ENCODE data around the gene ETS1. TPM values are rescaled to one million over a fixed set of nuclear protein-coding genes. Genes with fewer than 3 reads are reported as not detected.

Gene ETS1
- total RNA-seq, 1 experiment from 2014 or later, result 82.0 TPM

GRCh38 chr11:128428935-128429334 lies 158.4 kb downstream of the ETS1 start:
- BruUV-seq (replicated peaks), result no TSS peak
- POLR2A ChIA-PET, result interaction anchor here (0.7 kb wide), 1 partner anchor 62 kb away, joined by 3 read pairs; no protein-coding TSS in a partner anchor
- intact Hi-C loops (cut with micrococcal nuclease), result no loop called here
- CTCF ChIA-PET, result interaction anchor here (1.5 kb wide), 1 partner anchor 11 kb away, joined by 5 read pairs; no protein-coding TSS in a partner anchor
- Mint-ChIP-seq H3K4me1 (ENCODE audit: insufficient read depth, unreplicated experiment) (no peaks in the 10 kb centered on the region), H3K27ac (ENCODE audit: low read depth, unreplicated experiment) (no peak overlapping the region), H3K9me3 (ENCODE audit: unreplicated experiment) (no peaks in the 10 kb centered on the region), H3K4me3 (ENCODE audit: unreplicated experiment) (no peak overlapping the region), H3K27me3 (ENCODE audit: insufficient read depth, unreplicated experiment) (no peaks in the 10 kb centered on the region), H3K36me3 (ENCODE audit: insufficient read depth, unreplicated experiment) (no peaks in the 10 kb centered on the region)
- TF ChIP-seq CTCF (IDR thresholded peaks at IDR 0.05; ENCODE audit: unreplicated experiment), result no peak
- DNase-seq (ENCODE audit: unreplicated experiment), result no peak

- DNase-seq (ENCODE audit: unreplicated experiment), result no peak
- POLR2A ChIA-PET, result no interaction called here
- H3K27ac Mint-ChIP-seq (ENCODE audit: low read depth, unreplicated experiment), result no peak overlapping the region
- H3K27me3 Mint-ChIP-seq (ENCODE audit: insufficient read depth, unreplicated experiment), result no peaks in the 10 kb centered on the region
- no peak for TF ChIP-seq CTCF (IDR thresholded peaks at IDR 0.05; ENCODE audit: unreplicated experiment)
- H3K36me3 Mint-ChIP-seq (ENCODE audit: insufficient read depth, unreplicated experiment), result no peaks in the 10 kb centered on the region
- no peaks in the 10 kb centered on the region for H3K9me3 Mint-ChIP-seq (ENCODE audit: unreplicated experiment)
- H3K4me1 Mint-ChIP-seq (ENCODE audit: insufficient read depth, unreplicated experiment), result no peaks in the 10 kb centered on the region
- CTCF ChIA-PET, result interaction anchor here (0.6 to 1.2 kb wide), 3 partner anchors 16 to 482 kb away, joined by 3 to 4 read pairs (median 3); no protein-coding TSS in a partner anchor
- no TSS peak for BruUV-seq (replicated peaks)
- H3K4me3 Mint-ChIP-seq (ENCODE audit: unreplicated experiment), result no peak overlapping the region
- intact Hi-C loops (cut with micrococcal nuclease), result no loop called here
Measured at GRCh38 chr11:128424851-128425285, 162.5 kb downstream of the ETS1 start.

- no peak overlapping the region for H3K27ac Mint-ChIP-seq (ENCODE audit: low read depth, unreplicated experiment)
- ChIA-PET CTCF (interaction anchor here (1.2 kb wide), 1 partner anchor 15 kb away, joined by 3 read pairs; no protein-coding TSS in a partner anchor), POLR2A (no interaction called here)
- BruUV-seq (replicated peaks), result no TSS peak
- TF ChIP-seq CTCF (IDR thresholded peaks at IDR 0.05; ENCODE audit: unreplicated experiment), result no peak
- H3K9me3 Mint-ChIP-seq (ENCODE audit: unreplicated experiment), result no peaks in the 10 kb centered on the region
- intact Hi-C loops (cut with micrococcal nuclease), result no loop called here
- no peaks in the 10 kb centered on the region for H3K27me3 Mint-ChIP-seq (ENCODE audit: insufficient read depth, unreplicated experiment)
- H3K4me1 Mint-ChIP-seq (ENCODE audit: insufficient read depth, unreplicated experiment), result no peaks in the 10 kb centered on the region
- no peak overlapping the region for H3K4me3 Mint-ChIP-seq (ENCODE audit: unreplicated experiment)
- no peaks in the 10 kb centered on the region for H3K36me3 Mint-ChIP-seq (ENCODE audit: insufficient read depth, unreplicated experiment)
- no peak for DNase-seq (ENCODE audit: unreplicated experiment)
Measured at GRCh38 chr11:128424271-128424711, 163.1 kb downstream of the ETS1 start.

GRCh38 chr11:128422576-128423370 lies 164.6 kb downstream of the ETS1 start:
- H3K4me1 Mint-ChIP-seq (ENCODE audit: insufficient read depth, unreplicated experiment), result peaks cover under 1% of the 10 kb centered on the region
- ChIA-PET POLR2A (interaction anchor here (0.7 kb wide), 1 partner anchor 27 kb away, joined by 5 read pairs; no protein-coding TSS in a partner anchor), CTCF (interaction anchor here (0.6 to 1.6 kb wide), 3 partner anchors 9 to 208 kb away, joined by 3 to 6 read pairs (median 3); no protein-coding TSS in a partner anchor)
- no peak for DNase-seq (ENCODE audit: unreplicated experiment)
- no peak for TF ChIP-seq CTCF (IDR thresholded peaks at IDR 0.05; ENCODE audit: unreplicated experiment)
- no peaks in the 10 kb centered on the region for H3K36me3 Mint-ChIP-seq (ENCODE audit: insufficient read depth, unreplicated experiment)
- no peak overlapping the region for H3K27ac Mint-ChIP-seq (ENCODE audit: low read depth, unreplicated experiment)
- no TSS peak for BruUV-seq (replicated peaks)
- H3K27me3 Mint-ChIP-seq (ENCODE audit: insufficient read depth, unreplicated experiment), result no peaks in the 10 kb centered on the region
- intact Hi-C loops (cut with micrococcal nuclease), result no loop called here
- no peak overlapping the region for H3K4me3 Mint-ChIP-seq (ENCODE audit: unreplicated experiment)
- H3K9me3 Mint-ChIP-seq (ENCODE audit: unreplicated experiment), result no peaks in the 10 kb centered on the region
